Kasumi-1 (cell line): ENCODE results near the gene POU5F1.
"Not testable (repeated sequence)": the region's sequence is repeated elsewhere in the genome, so short reads cannot be mapped to it uniquely, and the experiment has no call there.

Experiments used
- DNase-seq, 2 experiments: peaks; one replicate each; lab custom pipeline; 2025; lab: John Stamatoyannopoulos, UW

POU5F1 gene

DNA sequence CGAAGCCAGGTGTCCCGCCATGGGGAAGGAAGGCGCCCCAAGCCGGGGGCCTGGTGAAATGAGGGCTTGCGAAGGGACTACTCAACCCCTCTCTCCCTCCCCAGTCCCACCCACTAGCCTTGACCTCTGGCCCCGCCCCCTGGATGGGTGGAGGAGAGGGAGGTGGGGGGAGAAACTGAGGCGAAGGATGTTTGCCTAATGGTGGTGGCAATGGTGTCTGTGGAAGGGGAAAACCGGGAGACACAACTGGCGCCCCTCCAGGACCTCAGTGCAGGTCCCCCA lies at the start of gene POU5F1:
Gene POU5F1, minus strand, starts transcription at position 83 of the 282 bp plus-strand sequence. Its CDS starts 62 bp downstream, at position 21.
- no peak for DNase-seq

DNA sequence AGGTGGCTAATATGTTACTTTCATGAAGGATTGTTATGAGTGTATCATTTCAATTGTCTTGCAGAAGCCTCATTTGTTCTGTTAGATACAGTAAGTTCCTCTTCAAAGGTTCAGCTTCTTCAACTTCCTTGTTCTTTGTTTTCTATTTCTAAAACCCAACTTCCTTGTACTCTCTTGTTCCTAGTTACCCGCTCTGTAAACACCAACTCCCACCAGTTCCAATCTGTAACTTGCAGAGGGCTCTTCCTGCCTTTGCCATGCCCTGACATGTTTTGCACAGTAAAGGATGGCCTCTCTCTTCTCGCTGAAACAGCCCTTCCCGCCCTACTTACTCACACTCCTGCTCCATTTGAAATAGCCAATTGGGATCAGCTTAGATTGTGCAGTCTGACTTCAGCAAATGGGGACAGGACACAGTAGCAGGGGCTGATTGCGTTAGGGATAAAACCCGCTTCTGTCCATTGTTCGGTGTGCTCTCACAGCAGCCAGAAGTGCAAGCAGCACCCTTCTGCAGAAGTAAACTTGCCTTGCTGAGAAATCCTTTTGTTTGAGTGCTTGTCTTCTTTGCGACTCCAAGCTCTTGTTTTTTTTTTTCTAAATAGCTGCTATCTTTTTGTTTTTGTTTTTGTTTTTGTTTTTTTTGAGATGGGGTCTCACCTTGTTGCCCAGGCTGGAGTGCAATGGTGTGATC lies 45.9 kb upstream of the POU5F1 start:
- DNase-seq = peak; percentile 88 to 95

DNA sequence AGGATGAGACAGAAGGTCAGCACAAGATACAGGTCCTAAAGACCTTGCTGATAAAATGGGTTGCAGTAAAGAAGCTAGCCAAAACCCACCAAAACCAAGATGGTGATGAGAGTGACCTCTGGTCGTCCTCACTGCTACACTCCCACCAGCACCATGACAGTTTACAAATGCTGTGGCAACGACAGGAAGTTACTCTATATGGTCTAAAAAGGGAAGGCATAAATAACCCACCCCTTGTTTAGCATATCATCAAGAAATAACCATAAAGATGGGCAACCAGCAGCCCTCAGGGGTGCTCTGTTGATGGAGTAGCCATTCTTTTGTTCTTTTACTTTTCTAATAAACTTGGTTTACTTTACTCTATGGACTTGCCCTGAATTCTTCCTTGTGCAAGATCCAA lies 44.7 kb upstream of the POU5F1 start:
- DNase-seq = not testable (repeated sequence)

DNA sequence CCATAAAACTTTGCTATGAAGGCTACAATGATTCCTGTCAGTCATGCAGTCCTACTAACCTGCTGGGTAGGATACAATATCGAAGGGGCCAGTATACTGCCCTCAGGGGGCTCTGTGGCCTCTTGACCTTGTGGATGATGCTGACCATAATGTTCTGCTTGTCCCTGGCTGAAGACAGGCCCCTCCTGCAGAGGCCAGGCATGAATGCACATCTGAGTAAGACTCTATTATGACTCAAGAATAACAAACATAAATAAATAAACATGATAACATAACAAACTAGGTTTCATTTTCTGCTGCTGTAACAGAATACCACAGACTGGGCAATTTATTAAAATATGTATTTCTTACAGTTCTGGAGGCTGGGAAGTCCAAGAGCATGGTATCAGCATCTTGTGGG lies 44.0 kb upstream of the POU5F1 start:
- no peak for DNase-seq

DNA sequence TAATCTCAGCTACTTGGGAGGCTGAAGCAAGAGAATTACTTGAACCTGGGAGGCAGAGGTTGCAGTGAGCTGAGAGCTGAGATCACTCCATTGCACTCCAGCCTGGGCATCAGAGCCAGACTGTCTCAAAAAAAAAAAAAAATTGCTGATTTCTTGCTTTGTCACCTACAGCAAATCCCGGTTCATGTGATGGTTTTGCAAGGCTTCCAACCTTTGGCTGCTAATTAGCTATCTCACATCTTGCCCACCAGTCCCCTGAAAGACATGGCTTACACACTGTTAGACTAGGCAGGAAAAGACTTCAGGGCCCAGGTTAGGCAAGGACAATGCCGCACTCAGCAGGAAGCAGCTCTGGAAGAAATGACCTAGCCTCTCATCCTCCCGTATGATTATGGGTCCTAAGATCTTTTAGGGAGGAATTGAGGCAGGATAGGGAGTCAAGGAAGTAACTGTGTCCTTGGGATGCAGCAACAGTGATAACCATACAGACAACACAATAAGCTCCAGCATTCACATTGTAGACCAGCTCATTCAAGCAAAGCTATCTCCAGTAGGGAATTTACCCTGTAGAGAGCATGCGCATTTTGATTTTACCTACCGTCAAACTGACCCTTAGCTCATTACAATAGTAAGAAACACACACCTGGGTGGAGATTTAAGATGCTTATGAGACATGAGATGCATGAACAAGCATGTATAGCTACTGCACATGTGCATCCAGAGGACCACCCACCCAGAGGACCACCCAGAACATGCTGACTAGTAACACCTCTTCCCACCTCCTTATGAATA lies 40.5 kb upstream of the POU5F1 start:
- DNase-seq = no peak

DNA sequence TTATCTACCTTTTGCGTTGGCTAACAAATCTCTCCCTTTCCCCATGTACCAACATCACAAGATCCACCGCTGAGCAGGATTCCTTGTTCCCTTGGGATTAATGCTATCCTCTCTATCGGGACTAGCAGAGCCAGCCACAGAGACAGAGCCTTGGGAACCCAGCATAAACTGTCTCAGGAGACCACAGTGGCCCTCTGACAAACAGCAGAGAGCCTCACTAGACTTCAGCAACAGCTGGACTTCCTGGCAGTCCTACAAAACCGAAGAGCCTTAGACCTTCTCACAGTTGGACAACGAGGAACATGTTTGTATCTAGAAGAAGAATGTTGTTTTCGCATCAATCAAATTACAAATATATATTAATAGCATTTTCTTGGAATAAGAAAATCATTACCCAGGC lies 39.6 kb upstream of the POU5F1 start:
- no peak for DNase-seq

DNA sequence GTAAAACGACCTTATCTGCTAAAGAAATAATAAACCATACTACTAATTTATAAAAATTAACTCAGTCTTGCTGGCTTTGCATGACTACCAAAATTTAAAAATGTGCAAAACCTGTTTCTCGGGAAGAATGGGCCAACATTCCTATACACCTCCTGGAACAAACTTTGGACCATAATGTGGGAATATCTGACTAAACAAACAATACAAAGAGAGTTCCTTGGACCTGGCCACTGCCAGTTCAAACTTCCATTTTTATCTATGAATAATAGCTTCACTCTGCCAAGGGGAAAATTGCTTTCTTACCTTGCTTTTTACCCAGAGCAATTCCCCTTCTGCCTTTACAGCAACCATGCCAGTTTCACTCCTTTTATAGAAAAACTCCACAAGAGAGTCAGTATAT lies 38.7 kb upstream of the POU5F1 start:
- no peak for DNase-seq

DNA sequence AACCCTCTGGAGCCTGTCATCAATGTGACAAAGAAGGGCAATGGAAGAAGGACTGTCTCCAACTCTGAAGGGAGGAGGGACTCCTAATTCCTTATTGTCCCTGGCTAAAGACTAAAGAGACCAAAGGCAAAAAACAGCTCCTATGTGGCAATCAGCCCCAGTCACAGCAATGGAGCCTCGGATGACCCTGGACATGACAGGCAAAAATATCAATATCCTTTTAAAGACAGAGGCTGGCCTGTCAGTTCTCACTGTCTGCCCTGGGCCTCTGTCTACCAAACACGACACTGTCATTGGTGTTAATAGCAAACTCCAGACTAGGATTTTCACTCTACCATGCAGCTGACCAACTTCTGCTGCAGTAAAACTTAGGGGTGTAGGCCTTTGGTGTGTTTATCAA lies 38.0 kb upstream of the POU5F1 start:
- no peak for DNase-seq

DNA sequence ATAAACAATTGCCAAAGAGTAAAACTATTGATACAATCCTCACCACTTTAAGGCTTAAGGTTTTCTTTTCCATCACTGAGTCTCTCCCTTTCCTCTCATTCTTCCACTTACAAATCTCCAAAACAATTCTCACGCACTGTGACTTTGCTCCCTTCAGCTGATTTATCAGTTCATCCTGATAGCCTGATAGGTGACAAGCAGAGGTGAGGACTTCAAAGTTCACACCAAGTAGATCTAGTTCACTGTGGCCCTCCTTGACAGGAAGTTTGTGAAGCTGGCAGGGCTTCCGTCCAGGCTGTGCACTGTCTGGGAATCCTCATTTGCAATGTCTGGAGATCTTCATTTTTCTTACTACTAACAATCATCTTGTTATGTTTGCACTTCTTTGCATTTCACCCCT lies 35.2 kb upstream of the POU5F1 start:
- no peak for DNase-seq

DNA sequence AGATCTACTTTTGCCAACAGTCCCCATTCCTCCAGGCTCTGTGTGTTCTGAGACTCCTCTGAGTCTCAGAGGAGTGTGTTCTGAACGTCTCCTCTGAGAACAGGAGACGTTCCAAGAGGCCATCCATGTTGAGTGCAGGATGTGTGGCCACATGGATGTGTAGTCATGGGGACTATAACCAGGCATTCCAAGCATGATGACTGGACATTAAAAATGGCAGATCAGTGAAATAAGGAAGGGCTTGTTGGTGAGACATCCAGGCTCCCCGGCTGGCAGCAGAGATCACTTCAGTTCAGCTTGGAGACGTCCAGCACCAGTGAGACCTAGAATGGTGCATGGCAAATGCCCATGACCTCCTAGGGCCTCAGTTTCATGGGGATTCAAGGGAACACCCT lies 34.3 kb upstream of the POU5F1 start:
- DNase-seq = no peak

DNA sequence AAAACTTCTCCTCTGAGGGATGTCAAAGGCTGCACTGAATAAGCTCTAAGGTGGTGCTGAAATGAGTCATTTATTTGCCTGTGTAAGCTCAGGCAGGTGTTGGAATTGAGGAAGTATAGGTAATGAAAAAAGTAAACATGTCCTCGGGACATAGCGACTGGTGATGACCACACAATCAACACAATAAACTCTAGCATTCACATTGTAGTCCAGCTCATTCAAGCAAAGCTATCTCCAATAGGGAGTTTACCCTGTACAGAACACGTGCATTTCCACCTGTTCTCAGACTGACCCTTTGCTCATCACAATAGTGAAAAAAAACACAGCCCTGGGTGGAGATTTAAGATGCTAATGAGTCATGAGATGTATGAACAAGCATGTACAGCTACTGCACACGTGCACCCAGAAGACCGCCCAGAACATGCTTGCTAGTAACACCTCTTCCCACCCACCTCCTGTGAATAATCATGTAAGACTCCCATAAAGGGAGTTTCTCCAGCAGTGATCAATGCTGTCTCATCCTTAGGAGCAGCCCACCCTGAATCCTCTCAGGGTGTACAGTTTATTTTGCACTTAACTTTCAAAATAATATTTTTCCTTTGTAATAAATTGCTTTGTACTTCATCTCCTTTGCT lies 33.0 kb upstream of the POU5F1 start:
- DNase-seq = peak; percentile 55 to 68

DNA sequence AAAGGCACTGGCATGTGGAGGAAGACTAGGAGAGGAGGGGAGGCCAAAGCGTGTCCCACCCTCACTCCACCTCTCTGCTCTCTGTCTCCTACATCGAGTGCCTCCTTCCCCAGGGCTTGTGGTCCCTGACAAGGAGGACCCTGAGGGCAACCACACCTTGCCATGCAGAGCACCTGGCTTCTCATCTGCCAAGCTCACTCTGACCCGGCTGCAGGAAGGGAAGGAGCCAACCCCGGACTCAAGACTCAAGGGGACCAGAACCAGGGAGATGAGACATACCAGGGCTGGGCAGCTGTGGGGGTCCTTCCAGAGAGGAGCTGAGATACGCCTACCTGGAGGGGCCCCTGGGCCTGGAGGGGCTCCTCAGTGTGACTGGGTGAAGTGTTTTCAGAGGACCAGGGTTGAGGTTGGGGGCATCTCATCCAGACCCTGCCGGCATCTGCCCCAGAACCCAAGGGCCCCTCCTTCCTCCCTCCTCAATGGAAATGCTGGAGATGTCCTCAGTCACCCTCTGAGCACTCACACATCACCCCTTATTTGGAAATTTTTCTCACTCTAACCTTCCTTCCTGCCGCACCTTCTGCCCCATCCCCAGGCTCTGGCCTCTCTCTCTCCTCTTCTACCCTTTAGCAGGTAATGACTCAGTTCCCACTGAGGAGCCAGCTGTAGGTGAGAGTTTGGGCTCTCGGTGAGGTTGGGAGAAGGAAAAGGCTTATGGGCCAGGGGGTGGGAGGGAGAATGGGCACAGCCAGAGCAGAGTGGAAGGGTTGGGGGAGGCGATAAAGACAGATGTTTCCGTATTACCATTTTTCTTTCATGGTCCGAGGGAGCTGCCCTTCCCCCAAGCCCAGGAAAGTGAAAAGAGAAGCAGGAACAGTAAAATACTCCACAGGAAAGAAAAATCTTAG lies 32.0 kb upstream of the POU5F1 start:
- DNase-seq = peak; percentile 33 to 35

DNA sequence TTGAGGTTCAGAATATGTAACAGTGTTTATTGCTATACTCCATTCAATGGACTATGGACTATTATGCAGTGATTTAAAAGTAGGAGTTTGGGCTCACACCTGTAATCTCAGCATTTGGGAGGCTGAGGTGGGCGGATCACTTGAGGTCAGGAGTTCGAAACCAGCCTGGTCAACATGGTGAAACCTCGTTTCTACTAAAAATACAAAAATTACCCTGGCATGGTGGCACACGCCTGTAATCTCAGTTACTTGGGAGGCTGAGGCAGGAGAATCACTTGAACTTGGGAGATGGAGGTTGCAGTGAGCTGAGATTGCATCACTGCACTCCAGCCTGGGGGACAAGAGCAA lies 28.6 kb upstream of the POU5F1 start:
- not testable (repeated sequence) for DNase-seq

DNA sequence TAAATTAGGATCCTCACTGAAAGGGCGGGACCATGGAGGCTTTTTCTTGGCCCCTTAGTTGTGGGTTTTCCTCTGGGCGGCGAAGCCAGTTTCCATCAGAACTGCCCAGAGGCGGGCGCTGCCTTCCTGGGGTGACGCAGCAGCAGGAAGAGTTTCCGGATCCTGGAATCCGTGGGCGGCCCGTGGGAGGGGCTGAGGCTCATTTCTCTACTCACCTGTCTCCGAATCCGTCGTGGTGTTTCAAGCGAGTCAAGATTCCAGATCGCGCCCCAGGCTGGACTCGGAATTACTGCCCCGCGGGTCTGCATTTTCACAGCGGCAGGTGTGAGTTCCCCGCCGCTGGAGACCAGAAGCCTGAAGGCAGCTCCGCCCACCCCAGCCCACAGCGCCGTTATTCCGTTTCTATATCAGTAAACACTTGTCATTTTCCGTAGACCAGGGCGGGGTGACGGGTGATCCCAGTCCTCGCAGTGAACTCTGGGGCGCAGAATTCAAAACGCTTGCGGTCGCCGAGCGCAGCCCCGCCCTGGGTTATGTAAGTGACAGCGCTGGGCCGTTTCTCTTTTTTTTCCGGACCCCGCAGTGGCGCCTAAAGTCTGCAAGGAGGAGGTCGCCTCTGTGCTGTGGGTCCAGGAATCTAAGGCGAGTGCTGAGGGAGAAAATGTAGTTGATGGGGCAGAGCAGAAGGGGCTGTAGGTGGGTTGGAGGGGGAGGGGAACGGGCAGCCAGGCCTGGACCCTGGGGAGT lies 27.2 kb upstream of the POU5F1 start:
- DNase-seq = peak; percentile 89 to 91

DNA sequence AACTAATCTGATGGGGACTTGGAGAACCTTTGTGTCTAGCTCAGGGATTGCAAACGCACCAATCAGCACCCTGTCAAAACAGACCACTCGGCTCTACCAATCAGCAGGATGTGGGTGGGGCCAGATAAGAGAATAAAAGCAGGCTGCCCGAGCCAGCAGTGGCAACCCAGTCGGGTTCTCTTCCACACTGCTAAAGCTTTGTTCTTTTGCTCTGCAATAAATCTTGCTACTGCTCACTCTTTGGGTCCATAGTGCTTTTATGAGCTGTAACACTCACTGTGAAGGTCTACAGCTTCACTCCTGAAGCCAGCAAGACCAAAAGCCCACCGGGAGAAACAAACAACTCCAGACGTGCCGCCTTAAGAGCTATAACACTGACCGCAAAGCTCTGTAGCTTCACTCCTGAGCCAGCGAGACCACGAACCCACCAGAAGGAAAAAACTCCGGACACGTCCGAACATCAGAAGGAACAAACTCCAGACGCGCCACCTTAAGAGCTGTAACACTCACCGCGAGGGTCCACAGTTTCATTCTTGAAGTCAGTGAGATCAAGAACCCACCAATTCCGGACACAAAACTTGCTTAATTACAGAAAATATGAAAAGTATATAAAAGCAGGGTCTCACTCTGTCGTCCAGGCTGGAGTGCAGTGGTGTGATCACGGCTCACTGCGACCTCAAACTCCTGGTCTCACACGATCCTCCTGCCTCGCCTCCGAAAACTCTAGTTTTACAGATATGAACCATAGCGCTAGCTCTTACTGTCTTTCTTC lies 26.0 kb upstream of the POU5F1 start:
- not testable (repeated sequence) for DNase-seq

DNA sequence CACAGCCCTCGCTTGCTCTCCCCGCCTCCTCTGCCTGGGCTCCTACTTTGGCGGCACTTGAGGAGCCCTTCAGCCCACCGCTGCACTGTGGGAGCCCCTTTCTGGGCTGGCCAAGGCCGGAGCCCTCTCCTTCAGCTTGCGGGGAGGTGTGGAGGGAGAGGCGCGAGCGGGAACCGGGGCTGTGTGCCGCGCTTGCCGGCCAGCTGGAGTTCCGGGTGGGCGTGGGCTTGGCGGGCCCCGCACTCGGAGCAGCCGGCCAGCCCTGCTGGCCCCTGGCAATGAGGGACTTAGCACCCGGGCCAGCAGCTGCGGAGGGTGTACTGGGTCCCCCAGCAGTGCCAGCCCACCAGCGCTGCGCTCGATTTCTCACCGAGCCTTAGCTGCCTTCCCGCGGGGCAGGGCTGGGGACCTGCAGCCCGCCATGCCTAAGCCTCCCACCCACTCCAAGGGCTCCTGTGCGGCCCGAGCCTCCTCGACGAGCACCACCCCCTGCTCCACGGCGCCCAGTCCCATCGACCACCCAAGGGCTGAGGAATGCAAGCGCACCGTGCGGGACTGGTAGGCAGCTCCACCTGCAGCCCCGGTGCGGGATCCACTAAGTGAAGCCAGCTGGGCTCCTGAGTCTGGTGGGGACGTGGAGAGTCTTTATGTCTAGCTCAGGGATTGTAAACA lies 25.0 kb upstream of the POU5F1 start:
- not testable (repeated sequence) for DNase-seq

DNA sequence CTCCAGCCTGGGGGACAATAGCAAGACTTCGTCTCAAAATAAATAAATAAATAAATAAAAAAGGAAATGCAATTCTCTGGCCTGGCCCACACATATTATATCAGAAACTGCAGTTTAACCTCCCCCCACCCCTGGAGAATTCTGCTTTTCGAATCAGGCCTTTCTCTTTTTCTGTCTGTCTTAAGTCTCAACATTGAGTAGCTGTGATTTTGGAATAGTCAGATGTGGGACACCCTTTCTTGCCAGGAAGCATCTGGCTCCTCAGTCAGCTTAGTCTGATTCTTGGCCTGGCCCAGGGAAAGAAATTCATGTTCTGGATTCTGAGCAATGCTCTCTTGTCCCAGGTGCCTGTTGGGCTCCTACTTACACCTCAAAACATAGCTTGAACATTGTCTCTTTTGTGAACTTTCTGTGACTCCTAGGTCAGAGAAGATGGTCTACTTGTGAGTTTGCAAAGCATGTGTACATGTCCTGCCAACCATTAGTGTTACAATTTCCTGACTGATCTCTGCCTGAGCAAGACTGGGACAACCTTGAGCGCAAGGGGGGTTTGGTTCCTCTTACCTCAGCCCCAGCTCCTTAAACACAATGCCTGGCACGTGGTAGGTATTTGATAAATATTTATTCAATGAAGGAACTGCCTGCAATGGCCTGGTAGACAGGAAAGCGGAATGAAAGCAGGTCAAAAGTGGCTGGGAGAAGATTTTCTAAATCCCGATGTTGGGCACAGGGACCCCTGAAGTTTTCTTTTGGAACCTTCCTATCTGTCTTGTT lies 23.8 kb upstream of the POU5F1 start:
- no peak for DNase-seq

DNA sequence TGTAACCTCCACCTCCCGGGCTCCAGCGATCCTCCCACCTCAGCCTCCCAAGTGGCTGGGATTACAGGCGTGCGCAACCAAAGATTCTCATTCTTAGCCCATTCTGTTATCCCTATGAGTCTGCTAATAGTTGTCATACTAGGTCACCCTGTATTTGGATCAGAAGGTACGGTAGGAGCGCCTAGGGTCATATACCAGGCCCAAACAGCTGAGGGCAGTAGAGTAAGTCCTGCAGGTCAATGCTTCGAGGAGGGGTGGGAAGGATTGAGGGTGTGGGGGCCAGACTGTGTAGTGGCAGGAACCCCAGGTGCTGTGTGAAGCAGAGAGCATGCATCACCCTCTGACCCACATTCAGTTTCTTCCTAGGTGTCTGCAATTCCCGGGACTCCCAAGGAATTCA lies 22.7 kb upstream of the POU5F1 start:
- peak in 1 of 2 experiments; percentile 2 for DNase-seq

DNA sequence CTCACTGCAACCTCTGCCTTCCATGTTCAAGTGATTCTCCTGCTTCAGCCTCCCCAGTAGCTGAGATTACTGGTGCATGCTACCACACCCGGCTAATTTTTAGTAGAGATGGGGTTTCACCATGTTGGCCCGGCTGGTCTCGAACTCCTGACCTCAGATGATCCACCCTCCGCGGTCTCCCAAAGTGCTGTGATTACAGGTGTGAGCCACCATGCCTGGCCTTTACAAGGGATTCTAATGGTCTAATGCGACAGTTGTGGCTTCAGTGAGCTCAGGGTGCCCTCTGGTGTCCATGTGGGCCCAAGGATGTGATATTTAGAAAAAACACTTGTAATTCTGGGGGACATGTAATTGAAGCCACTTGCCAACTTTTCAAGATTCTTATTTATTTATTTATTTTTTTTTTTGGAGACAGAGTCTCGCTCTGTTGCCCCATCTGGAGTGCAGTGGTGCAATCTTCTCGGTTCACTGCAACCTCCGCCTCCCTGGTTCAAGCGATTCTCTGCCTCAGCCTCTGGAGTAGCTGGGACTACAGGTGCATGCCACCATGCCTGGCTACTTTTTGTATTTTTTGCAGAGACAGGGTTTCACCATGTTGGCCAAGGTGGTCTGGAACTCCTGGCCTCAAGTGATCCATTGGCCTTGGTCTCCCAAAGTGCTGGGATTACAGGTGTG lies 22.1 kb upstream of the POU5F1 start:
- DNase-seq = peak; percentile 41 to 57
